Naive B cell (primary cell): ENCODE measurements around the gene SMURF1. TPM values are rescaled to one million over a fixed set of nuclear protein-coding genes. Genes with fewer than 3 reads are reported as not detected.
A peak's percentile ranks its signal among the peaks of the same experiment; 100 is the strongest.

Experiments used
- ATAC-seq, 2 donors: fragments of 150-1000 bp; cut with Tn5 transposase; 2 replicates each; pipeline ENCODE4 v1.10.0; 2021; ENCODE audit warnings: low read depth in 2 of 2, mild to moderate bottlenecking in 2 of 2, moderate library complexity in 2 of 2
- DNase-seq: peaks from one replicate; pipeline ENCODE4 v3.0.0; 2022
- H3K27ac Mint-ChIP-seq, 6 donors: one replicate each; pipeline ENCODE4 v1.8.0; 2020 to 2022; ENCODE audit warnings: mild to moderate bottlenecking in 6 of 6, mixed read lengths in 6 of 6, moderate library complexity in 5 of 6, inconsistent platforms in 2 of 6
- H3K27me3 Mint-ChIP-seq, 3 donors: one replicate each; pipeline ENCODE4 v1.8.0; 2021 to 2022; ENCODE audit warnings: mixed read lengths in 3 of 3, mild to moderate bottlenecking in 1 of 3
- H3K36me3 Mint-ChIP-seq, 2 donors: one replicate each; pipeline ENCODE4 v1.8.0; 2020 to 2022; ENCODE audit warnings: mixed read lengths in 2 of 2, inconsistent platforms in 1 of 2, mild to moderate bottlenecking in 1 of 2
- H3K4me1 Mint-ChIP-seq, 3 donors: one replicate each; pipeline ENCODE4 v1.8.0; 2020 to 2022; ENCODE audit warnings: mixed read lengths in 3 of 3, inconsistent platforms in 1 of 3, mild to moderate bottlenecking in 1 of 3, moderate library complexity in 1 of 3
- H3K4me3 Mint-ChIP-seq, 8 donors: one replicate each; pipeline ENCODE4 v1.8.0; 2020 to 2022; ENCODE audit warnings: mild to moderate bottlenecking in 8 of 8, mixed read lengths in 8 of 8, moderate library complexity in 8 of 8, inconsistent platforms in 2 of 8
- H3K9me3 Mint-ChIP-seq, 7 donors: one replicate each; pipeline ENCODE4 v1.8.0; 2020 to 2022; ENCODE audit warnings: mixed read lengths in 7 of 7, mild to moderate bottlenecking in 5 of 7, inconsistent platforms in 2 of 7, moderate library complexity in 1 of 7
- polyA plus RNA-seq, 6 donors: library from polyadenylated mRNA; unstranded; fragments of 300-500 nt; fragmentation: Illumina TruSeq; gene quantifications; one replicate each; pipeline ENCODE4 v1.2.3, GENCODE V29; 2021; ENCODE audit warnings: low read depth in 6 of 6

Gene SMURF1
- polyA plus RNA-seq, 6 donors from 2014 or later = 0.82 to 3.3 (median 1.7) TPM

DNA sequence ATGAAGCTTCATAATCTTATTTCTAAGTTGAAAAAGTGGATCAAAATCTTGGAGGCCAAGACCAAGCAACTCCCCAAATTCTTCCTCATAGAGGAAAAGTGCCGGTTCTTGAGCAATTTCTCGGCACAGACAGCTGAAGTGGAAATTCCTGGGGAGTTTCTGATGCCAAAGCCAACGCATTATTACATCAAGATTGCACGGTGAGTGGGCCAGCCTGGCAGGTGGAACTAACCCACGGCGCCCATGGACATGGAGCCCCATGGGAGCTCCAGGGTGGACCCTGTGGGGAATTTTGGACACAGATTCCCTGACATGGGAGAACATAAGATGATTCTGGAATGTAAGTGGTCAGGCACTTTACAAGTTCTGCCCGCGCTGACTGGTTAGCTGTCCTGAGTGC, 139.7 kb downstream of the SMURF1 start:
- H3K36me3 Mint-ChIP-seq = peaks cover 23 to 27% of the 10 kb centered on the region in 2 donors
- H3K9me3 Mint-ChIP-seq = no peaks in the 10 kb centered on the region
- ATAC-seq = no peak
- H3K4me3 Mint-ChIP-seq = no peak overlapping the region
- H3K27ac Mint-ChIP-seq = peak overlapping the region in 1 of 6 donors; percentile 64
- no peaks in the 10 kb centered on the region for H3K27me3 Mint-ChIP-seq
- no peak for DNase-seq
- H3K4me1 Mint-ChIP-seq = peaks cover 0 to 4% (median 0%) of the 10 kb centered on the region in 3 donors

DNA sequence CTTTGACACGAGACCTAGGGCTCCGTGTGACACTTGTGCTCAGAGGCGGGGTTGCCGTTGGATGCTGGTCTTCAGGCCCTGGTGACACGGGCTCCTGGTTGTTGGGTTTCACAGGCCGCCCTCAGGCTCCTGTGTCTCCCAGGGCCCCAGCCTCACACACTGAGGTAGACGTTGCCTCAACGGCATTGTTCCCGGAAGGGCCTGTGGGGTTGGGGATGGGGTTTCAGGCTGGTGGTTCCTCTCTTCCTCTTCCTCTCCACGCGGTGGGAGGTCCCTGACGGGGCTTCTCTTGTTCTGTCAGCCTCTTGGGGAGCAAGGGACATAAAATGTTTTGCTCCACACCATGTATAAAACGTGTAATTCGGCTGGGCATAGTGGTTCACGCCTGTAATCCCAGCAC, 140.5 kb downstream of the SMURF1 start:
- ATAC-seq (no peak), DNase-seq (no peak)
- Mint-ChIP-seq H3K27me3 (no peaks in the 10 kb centered on the region), H3K27ac (peak overlapping the region in 1 of 6 donors; percentile 26), H3K4me1 (peaks cover 0 to 4% (median 0%) of the 10 kb centered on the region in 3 donors), H3K9me3 (no peaks in the 10 kb centered on the region), H3K36me3 (peaks cover 23 to 28% of the 10 kb centered on the region in 2 donors), H3K4me3 (no peak overlapping the region)

GRCh38 chr7:99002827-99003212, 141.1 kb downstream of the SMURF1 start:
- ATAC-seq = no peak
- Mint-ChIP-seq H3K4me1 (peaks cover 0 to 4% (median 0%) of the 10 kb centered on the region in 3 donors), H3K4me3 (no peak overlapping the region), H3K27me3 (no peaks in the 10 kb centered on the region), H3K36me3 (peaks cover 23 to 31% of the 10 kb centered on the region in 2 donors), H3K9me3 (no peaks in the 10 kb centered on the region), H3K27ac (no peak overlapping the region)
- DNase-seq = no peak

GRCh38 chr7:99002148-99002826, 141.6 kb downstream of the SMURF1 start:
- H3K27ac Mint-ChIP-seq = peak overlapping the region in 1 of 6 donors; percentile 50
- no peaks in the 10 kb centered on the region for H3K9me3 Mint-ChIP-seq
- ATAC-seq (no peak), DNase-seq (no peak)
- H3K4me1 Mint-ChIP-seq = peaks cover 0 to 4% (median 0%) of the 10 kb centered on the region in 3 donors
- no peak overlapping the region for H3K4me3 Mint-ChIP-seq
- H3K36me3 Mint-ChIP-seq = peaks cover 23 to 31% of the 10 kb centered on the region in 2 donors
- no peaks in the 10 kb centered on the region for H3K27me3 Mint-ChIP-seq

DNA sequence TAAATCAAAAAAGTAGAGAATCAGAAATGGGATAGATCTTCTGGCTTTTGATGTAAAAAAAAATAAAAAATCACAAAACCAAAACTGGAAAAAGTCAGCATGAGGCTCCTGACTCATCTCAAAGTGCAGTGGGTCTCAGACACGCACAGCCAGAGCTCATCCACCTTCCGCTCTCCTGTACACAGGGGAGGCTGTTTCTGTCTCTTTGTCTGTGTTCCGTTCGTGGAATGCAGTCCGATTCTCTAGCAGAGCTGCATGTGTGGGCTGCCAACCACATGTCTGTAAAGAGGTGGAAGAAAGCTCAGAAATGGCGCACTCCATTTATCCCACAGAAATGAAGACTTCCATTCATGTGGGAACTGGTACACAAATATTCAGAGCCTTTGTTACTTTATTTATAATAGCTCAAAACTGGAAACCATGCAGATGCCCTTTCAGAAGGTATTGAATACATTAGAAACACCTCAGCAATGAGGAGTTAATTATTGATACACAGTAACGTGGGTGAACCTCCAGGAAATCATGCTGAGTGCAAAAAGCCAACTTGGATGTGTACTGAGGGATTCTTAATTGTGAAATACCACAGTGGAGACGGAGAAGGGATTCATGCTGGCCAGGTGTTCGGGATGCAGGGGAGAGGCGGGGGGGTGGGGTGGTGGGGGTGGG, 142.3 kb downstream of the SMURF1 start:
- peaks cover 0 to 4% (median 0%) of the 10 kb centered on the region in 3 donors for H3K4me1 Mint-ChIP-seq
- no peak overlapping the region for H3K4me3 Mint-ChIP-seq
- no peak for ATAC-seq
- H3K9me3 Mint-ChIP-seq = no peaks in the 10 kb centered on the region
- DNase-seq = no peak
- H3K27me3 Mint-ChIP-seq = no peaks in the 10 kb centered on the region
- no peak overlapping the region for H3K27ac Mint-ChIP-seq
- peaks cover 23 to 27% of the 10 kb centered on the region in 2 donors for H3K36me3 Mint-ChIP-seq

DNA sequence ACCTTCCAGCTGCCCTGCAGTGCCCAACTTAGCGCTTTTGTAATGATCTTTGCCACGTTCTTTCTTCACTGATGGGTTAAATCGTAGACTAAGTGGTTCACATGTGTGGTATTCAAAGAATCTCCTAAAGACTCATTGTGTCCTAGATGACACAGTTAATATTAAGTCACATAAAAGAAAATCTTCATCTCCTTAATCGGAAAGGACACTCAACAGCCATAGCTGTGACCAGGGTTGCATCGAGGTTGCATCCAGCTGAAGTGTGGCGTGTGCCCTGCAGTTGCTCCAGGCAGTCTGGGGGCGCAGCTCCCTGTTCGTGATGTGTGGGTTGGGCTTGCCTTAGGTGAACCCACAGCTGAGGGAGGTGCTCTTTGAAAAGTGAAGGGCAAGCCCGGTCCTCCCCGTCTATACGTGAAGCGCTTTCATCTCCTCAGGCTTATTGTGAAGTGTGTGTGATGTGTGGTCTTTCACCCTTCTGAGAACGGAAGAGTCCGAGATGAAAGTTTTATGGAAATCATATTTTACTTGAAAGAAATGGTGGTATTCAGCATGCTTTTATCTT, 142.9 kb downstream of the SMURF1 start:
- H3K9me3 Mint-ChIP-seq = no peaks in the 10 kb centered on the region
- H3K4me3 Mint-ChIP-seq = no peak overlapping the region
- H3K27me3 Mint-ChIP-seq = no peaks in the 10 kb centered on the region
- ATAC-seq (no peak), DNase-seq (no peak)
- H3K36me3 Mint-ChIP-seq = peaks cover 23 to 27% of the 10 kb centered on the region in 2 donors
- peak overlapping the region in 1 of 6 donors; percentile 26 for H3K27ac Mint-ChIP-seq
- peaks cover 2 to 6% (median 3%) of the 10 kb centered on the region in 3 donors for H3K4me1 Mint-ChIP-seq

GRCh38 chr7:99000196-99000903, 143.6 kb downstream of the SMURF1 start:
- DNase-seq (no peak), ATAC-seq (no peak)
- Mint-ChIP-seq H3K27me3 (no peaks in the 10 kb centered on the region), H3K36me3 (peaks cover 20 to 28% of the 10 kb centered on the region in 2 donors), H3K9me3 (no peaks in the 10 kb centered on the region), H3K4me1 (peaks cover 8 to 12% (median 8%) of the 10 kb centered on the region in 3 donors), H3K27ac (peak overlapping the region in 1 of 6 donors; percentile 26), H3K4me3 (no peak overlapping the region)

DNA sequence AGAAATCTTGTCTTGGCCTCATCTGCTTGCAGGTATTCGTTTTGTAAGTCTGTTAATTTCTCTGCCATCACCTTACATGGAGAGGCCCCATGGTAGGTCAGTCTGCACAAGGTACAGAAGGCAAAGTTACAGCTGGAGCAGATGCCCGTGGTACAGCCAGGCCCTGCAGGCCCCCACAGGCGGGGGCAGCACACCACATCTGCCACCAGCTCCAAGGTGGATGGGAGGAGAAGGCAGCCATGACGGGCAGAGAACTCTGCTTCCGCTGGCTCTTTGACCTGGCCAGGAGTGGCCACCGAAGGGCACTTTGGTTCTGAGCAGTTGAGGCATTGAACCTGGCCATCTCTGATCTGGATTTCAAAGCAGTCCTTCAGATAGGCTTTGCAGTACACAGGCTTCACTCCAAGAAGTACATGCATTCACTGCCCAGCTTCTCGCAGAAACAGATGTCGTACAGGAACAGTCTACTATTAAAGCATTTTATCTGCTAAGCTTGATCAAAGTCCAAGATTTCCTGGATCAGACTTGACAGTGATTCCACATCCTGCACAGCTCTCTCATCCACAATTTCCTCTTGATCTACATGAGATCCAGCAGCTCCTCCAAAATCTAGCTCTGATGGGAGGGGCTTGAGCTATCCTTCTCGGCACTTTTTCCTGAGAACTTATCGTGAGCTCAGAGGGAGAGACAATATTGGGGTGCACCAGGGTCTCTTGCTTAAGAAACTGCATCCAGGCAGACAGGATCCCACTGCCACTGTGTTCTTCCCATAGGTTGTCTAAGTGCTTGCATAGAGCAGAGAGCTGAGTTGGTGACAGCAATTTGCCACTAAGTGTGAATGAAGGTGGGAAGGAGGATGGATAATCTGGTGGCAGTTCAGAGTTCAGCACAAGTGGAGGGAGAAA, 144.8 kb downstream of the SMURF1 start:
- Mint-ChIP-seq H3K9me3 (no peaks in the 10 kb centered on the region), H3K4me3 (no peak overlapping the region), H3K27ac (peak overlapping the region in 2 of 6 donors; percentile 52 to 74), H3K36me3 (peaks cover 15 to 21% of the 10 kb centered on the region in 2 donors), H3K4me1 (peaks cover 8 to 12% (median 9%) of the 10 kb centered on the region in 3 donors), H3K27me3 (no peaks in the 10 kb centered on the region)
- DNase-seq (no peak), ATAC-seq (no peak)

DNA sequence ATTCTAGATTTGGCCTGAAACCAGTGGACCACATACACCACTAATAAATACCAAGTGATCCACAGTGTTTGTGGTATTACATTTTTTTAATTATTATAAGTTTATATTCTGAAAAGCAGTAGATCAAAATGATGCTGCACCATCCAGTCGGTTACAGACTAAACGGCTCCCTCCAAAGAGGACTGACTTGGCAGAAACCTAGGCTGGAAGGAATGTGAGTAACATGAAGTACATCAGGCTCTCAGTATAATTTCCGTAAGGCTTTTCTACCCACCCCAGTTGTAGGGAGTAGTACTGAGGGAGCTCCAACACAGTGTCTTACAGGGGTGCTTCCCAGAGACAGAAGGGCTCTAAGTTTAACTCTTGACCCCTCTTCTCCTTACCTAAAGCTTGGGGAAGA, 146.1 kb downstream of the SMURF1 start:
- Mint-ChIP-seq H3K27me3 (no peaks in the 10 kb centered on the region), H3K4me3 (no peak overlapping the region), H3K36me3 (peaks cover 17 to 22% of the 10 kb centered on the region in 2 donors), H3K9me3 (no peaks in the 10 kb centered on the region), H3K4me1 (peaks cover 8 to 12% (median 9%) of the 10 kb centered on the region in 3 donors), H3K27ac (no peak overlapping the region)
- ATAC-seq (no peak), DNase-seq (no peak)

- Mint-ChIP-seq H3K9me3 (no peaks in the 10 kb centered on the region), H3K36me3 (peaks cover 27 to 37% of the 10 kb centered on the region in 2 donors), H3K27ac (peak overlapping the region in 2 of 6 donors; percentile 32 to 72), H3K4me1 (peaks cover 8 to 9% (median 8%) of the 10 kb centered on the region in 3 donors), H3K4me3 (no peak overlapping the region), H3K27me3 (no peaks in the 10 kb centered on the region)
- DNase-seq (no peak), ATAC-seq (no peak)
Observed at GRCh38 chr7:98996150-98996552, 147.8 kb downstream of the SMURF1 start.

- H3K27ac Mint-ChIP-seq = peak overlapping the region in 4 of 6 donors; percentile 1 to 80 (median 67)
- H3K4me1 Mint-ChIP-seq = peaks cover 8 to 9% (median 8%) of the 10 kb centered on the region in 3 donors
- H3K36me3 Mint-ChIP-seq = peaks cover 22 to 35% of the 10 kb centered on the region in 2 donors
- H3K27me3 Mint-ChIP-seq = no peaks in the 10 kb centered on the region
- no peak for ATAC-seq
- H3K9me3 Mint-ChIP-seq = no peaks in the 10 kb centered on the region
- peak overlapping the region in 1 of 8 donors; percentile 9 for H3K4me3 Mint-ChIP-seq
- DNase-seq = no peak
Observed at GRCh38 chr7:98995523-98996149, 148.3 kb downstream of the SMURF1 start.

- H3K4me3 Mint-ChIP-seq = no peak overlapping the region
- no peak for DNase-seq
- peaks cover 8 to 9% (median 8%) of the 10 kb centered on the region in 3 donors for H3K4me1 Mint-ChIP-seq
- no peaks in the 10 kb centered on the region for H3K9me3 Mint-ChIP-seq
- H3K36me3 Mint-ChIP-seq = peaks cover 22 to 33% of the 10 kb centered on the region in 2 donors
- no peaks in the 10 kb centered on the region for H3K27me3 Mint-ChIP-seq
- H3K27ac Mint-ChIP-seq = peak overlapping the region in 2 of 6 donors; percentile 64 to 72
- ATAC-seq = no peak
Observed at GRCh38 chr7:98995111-98995510, 148.8 kb downstream of the SMURF1 start.
